HG03469 (cell line): ENCODE data around the gene COA1.

Experiments used
- ATAC-seq: cut with Tn5 transposase; IDR thresholded peaks from one replicate; pipeline ENCODE4 v1.9.1; 2021; ENCODE audit warnings: mild to moderate bottlenecking, moderate library complexity, moderate number of reproducible peaks; ENCODE audit not compliant: unreplicated experiment

COA1 gene

GRCh38 chr7:43658718-43659548, 70.4 kb downstream of the COA1 start:
- ATAC-seq, result peak; percentile 63

GRCh38 chr7:43656997-43657396, 72.3 kb downstream of the COA1 start:
- ATAC-seq, result no peak

- no peak for ATAC-seq
These were observed 73.7 kb downstream of the COA1 start for GRCh38 chr7:43655584-43655983.

GRCh38 chr7:43653891-43654504, 75.3 kb downstream of the COA1 start:
- no peak for ATAC-seq

GRCh38 chr7:43653466-43653865, 75.9 kb downstream of the COA1 start:
- ATAC-seq, result no peak

GRCh38 chr7:43652364-43652763, 77.0 kb downstream of the COA1 start:
- ATAC-seq, result no peak

- ATAC-seq, result no peak
These were observed 78.8 kb downstream of the COA1 start for GRCh38 chr7:43650457-43651052.

- peak; percentile 55 for ATAC-seq
These were observed 79.5 kb downstream of the COA1 start for GRCh38 chr7:43649755-43650274.

- ATAC-seq, result peak; percentile 39
These were observed 80.6 kb downstream of the COA1 start for GRCh38 chr7:43648473-43649406.

GRCh38 chr7:43647673-43648472, 81.5 kb downstream of the COA1 start:
- no peak for ATAC-seq

- no peak for ATAC-seq
These were observed 82.0 kb downstream of the COA1 start for GRCh38 chr7:43647339-43647672.

GRCh38 chr7:43646603-43647338, 82.6 kb downstream of the COA1 start:
- no peak for ATAC-seq

GRCh38 chr7:43645699-43646226, 83.6 kb downstream of the COA1 start:
- no peak for ATAC-seq

GRCh38 chr7:43643846-43644245, 85.5 kb downstream of the COA1 start:
- no peak for ATAC-seq

GRCh38 chr7:43642897-43643630, 86.3 kb downstream of the COA1 start:
- no peak for ATAC-seq

- no peak for ATAC-seq
These were observed 88.6 kb downstream of the COA1 start for GRCh38 chr7:43640679-43641078.

GRCh38 chr7:43639858-43640491, 89.3 kb downstream of the COA1 start:
- no peak for ATAC-seq
